Measurements from ENCODE around the gene ARGFX. TPM values are rescaled to one million over a fixed set of nuclear protein-coding genes. Genes with fewer than 3 reads are reported as not detected.

ARGFX gene
- not detected in 2 replicates for total RNA-seq

DNA sequence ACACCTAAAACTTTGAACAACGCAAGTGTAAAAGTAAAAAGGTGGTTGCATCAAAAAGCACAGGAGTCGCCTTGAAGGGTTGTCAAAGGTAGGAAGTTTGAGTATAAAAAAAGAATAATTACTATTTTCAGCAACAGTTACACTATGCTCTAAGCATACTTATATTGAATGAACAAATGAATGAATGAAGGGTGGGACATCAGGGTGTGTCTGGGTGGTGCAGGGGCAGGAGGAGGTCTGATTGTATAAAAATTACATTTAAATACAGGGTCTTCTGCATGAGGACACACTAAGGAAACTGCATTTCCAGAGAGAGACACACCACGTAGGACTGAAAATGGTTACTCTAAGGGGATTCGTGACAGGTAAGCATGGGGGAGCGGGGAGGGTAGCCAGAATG is at the start of gene ARGFX:
Gene ARGFX, plus strand, starts transcription at position 301 of the 400 bp plus-strand sequence. CDS start 2,765 bp downstream, outside the sequence.

DNA sequence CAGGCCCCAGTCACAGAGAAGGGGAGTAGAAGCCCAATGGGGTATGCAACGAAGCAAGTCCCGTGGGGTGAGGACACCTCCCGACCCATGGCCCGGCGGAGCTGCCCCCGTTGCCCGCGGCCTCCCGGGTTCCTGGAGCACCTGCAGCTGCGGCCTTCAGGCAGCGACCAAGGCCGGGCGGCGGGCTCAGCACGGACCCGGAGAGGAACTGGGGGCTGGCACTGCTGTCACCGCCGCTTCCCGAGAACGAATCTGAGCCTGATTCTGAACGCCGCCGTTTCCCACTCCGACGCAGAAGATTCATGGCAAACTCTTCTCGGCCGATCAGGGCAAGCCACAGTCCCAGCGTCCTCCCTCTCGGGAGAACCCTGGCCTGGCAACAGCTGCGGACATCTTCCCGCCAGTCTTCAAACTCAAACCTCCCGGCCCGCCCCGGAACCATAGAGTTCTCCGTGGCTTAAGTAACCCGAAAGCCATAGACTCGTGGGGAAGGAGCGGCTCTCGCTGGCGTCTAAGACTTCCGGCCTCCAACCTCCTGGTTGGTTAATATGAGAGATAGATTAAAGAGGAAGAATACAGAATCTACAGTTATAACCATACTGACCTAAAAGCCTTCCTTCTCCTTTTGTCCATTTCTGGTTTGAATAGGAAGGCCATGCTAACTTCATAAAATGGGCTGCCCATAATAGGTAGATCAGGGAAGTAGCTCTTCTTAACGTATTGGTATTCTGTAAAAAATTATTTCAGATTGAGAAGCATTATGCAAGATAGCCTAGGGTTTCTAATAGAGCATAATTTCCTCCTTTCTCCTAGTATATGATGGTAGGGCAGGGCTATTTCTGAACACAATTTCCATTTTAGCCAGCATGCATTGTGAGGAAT is 21.9 kb upstream of the ARGFX start, which contains the start of gene POLQ:
Gene POLQ, minus strand, starts transcription at position 415 of the 882 bp plus-strand sequence. Its CDS starts 111 bp downstream, at position 304.

DNA sequence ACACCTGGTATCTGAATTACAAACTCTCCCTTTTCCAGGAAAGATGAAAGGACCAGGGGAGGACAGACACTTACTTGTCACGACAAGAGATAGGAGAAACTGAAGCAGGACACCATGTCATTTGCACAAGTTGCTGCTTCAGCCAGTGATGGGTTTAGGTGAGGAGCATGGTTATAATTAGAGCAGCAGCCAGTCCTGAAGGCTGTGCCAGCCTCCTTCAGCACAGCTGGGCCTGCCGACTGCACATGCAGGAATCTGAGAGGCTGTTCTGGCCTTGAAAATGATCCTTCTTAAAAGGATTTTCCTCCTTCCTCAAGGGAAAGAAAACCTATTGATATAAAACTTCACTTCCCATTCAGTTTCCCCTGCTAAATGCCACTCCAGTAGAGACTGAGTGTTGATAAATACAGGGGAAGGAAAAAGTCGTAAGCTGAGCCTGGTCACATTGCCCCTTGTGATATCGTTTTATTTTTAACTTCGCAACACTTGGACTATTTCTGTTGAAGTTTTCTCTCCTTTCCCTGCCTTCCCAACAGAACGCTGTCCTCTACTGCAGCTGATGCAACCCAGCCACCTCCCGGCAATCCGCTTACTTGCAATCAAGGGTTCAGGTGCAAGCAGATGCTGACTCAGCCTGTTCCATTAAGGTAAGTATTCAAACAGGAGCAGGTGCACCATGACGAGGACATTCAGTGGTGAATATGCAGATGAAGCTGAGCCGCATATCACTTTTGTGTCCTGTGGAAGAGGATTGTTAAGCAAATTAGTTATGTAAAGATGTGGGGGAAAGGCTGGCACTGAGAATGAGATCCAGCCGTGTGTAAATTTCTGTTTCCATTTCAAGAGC is 25.3 kb downstream of the ARGFX start, which contains the start of gene FBXO40:
Gene FBXO40, plus strand, starts transcription at position 524 of the 847 bp plus-strand sequence. CDS start 27,197 bp downstream, outside the sequence.

Other genes with a start within 250 kb of the ARGFX start
- 1.1 and 1.9 TPM in 2 replicates for gene POLQ, start 22.0 kb upstream of the ARGFX start, total RNA-seq
- gene FBXO40, start 25.4 kb downstream of the ARGFX start, total RNA-seq, result not detected in 2 replicates
- 0.80 and 1.9 TPM in 2 replicates for gene HCLS1, start 93.0 kb downstream of the ARGFX start, total RNA-seq
- 19.8 and 38.4 TPM in 2 replicates for gene GOLGB1, start 181.8 kb downstream of the ARGFX start, total RNA-seq